Lung (tissue), 12 donors: ENCODE data around the gene CCDC33. TPM values are rescaled to one million over a fixed set of nuclear protein-coding genes. Genes with fewer than 3 reads are reported as not detected.

Source experiments
- ATAC-seq: fragments of 200-7000 bp; cut with Tn5 transposase; one replicate; pipeline ENCODE4 v1.9.1; 2020; ENCODE audit warnings: moderate number of reproducible peaks; ENCODE audit not compliant: insufficient read depth, low FRiP score
- DNase-seq, 3 donors: peaks; one replicate each; pipeline ENCODE4 v3.0.0-alpha.2; 2013 to 2017
- H3K27ac ChIP-seq, 2 donors: one replicate each; pipeline ENCODE4 v1.5.1; 2013; ENCODE audit warnings: mild to moderate bottlenecking in 2 of 2, moderate library complexity in 2 of 2, control low read depth in 1 of 2, inconsistent platforms in 1 of 2, low read depth in 1 of 2, low read length in 1 of 2
- H3K27me3 ChIP-seq, 3 donors: one replicate each; pipeline ENCODE4 v1.5.1; 2013; ENCODE audit warnings: low read length in 2 of 3; ENCODE audit not compliant: control insufficient read depth in 3 of 3, insufficient read depth in 3 of 3
- H3K36me3 ChIP-seq, 4 donors: one replicate each; pipeline ENCODE4 v1.5.1; 2013; ENCODE audit warnings: low read length in 4 of 4, mild to moderate bottlenecking in 1 of 4, moderate library complexity in 1 of 4; ENCODE audit not compliant: control insufficient read depth in 4 of 4, insufficient read depth in 4 of 4
- H3K4me1 ChIP-seq, 5 donors: one replicate each; pipeline ENCODE4 v1.5.1; 2013; ENCODE audit warnings: low read length in 5 of 5, mild to moderate bottlenecking in 2 of 5, moderate library complexity in 1 of 5; ENCODE audit not compliant: control insufficient read depth in 5 of 5, insufficient read depth in 5 of 5
- H3K4me3 ChIP-seq: one replicate; pipeline ENCODE4 v1.5.1; 2013; ENCODE audit warnings: mild to moderate bottlenecking, control low read depth, moderate library complexity
- H3K9ac ChIP-seq, 2 donors: one replicate each; pipeline ENCODE4 v1.5.1; 2013; ENCODE audit warnings: low read length in 2 of 2, control low read depth in 1 of 2; ENCODE audit not compliant: insufficient read depth in 1 of 2
- H3K9me3 ChIP-seq, 4 donors: one replicate each; pipeline ENCODE4 v1.5.1; 2013; ENCODE audit warnings: low read length in 3 of 4, mild to moderate bottlenecking in 1 of 4, moderate library complexity in 1 of 4; ENCODE audit not compliant: control insufficient read depth in 4 of 4, insufficient read depth in 3 of 4
- CTCF ChIP-seq: IDR thresholded peaks from 2 replicates; pipeline ENCODE4 v1.5.1; 2012; ENCODE audit warnings: mild to moderate bottlenecking; ENCODE audit errors: control extremely low read depth, extremely low read depth
- WGBS, 2 donors: extraction: QIAGEN DNeasy Blood & Tissue Kit; methylation state at CpG; one replicate each; pipeline ENCODE4 v1.1.7; 2013; 5-methylcytosine and 5-hydroxymethylcytosine counted together
- polyA plus RNA-seq, 2 donors: library from polyadenylated mRNA; stranded (reverse); fragments of 200-250 nt; gene quantifications; one replicate each; pipeline ENCODE4 v1.2.1, GENCODE V29; 2013
- total RNA-seq, 2 donors: library from RNA; depleted of rRNA in 1 of 2; stranded (reverse); fragments of >200 nt in 1 of 2; gene quantifications; one replicate each; pipeline ENCODE4 v1.2.1, GENCODE V29; 2014 to 2021
- donor health status: control.
- donor health status: control.
- donor health status: Bipolar disorder and iron deficiency.
- donor health status: healthy.
- donor health status: DM: yes; HTN: yes; CAD: no.

CCDC33 gene
- total and polyA plus RNA-seq, 4 donors: 4.3 to 14.1 (median 9.1) TPM

GRCh38 chr15:74193299-74193718 is 42.8 kb upstream of the CCDC33 start:
- DNase-seq (no peak), ATAC-seq (no peak)
- Histone ChIP-seq H3K9me3 (no peaks in the 10 kb centered on the region), H3K27me3 (no peaks in the 10 kb centered on the region), H3K27ac (no peak overlapping the region), H3K36me3 (no peaks in the 10 kb centered on the region), H3K4me1 (peaks cover 0 to 16% (median 10%) of the 10 kb centered on the region in 5 donors), H3K4me3 (no peak overlapping the region), H3K9ac (no peak overlapping the region)
- WGBS, 2 donors: 82 to 90% methylated on average over 4 of the region's 4 CpGs
- TF ChIP-seq CTCF: no peak

GRCh38 chr15:74193905-74194304 is 42.2 kb upstream of the CCDC33 start:
- H3K4me1 ChIP-seq: peaks cover 0 to 16% (median 10%) of the 10 kb centered on the region in 5 donors
- H3K27ac ChIP-seq: no peak overlapping the region
- ATAC-seq: no peak
- H3K9me3 ChIP-seq: no peaks in the 10 kb centered on the region
- no peak overlapping the region for H3K4me3 ChIP-seq
- no peak overlapping the region for H3K9ac ChIP-seq
- no peaks in the 10 kb centered on the region for H3K36me3 ChIP-seq
- DNase-seq: no peak
- H3K27me3 ChIP-seq: no peaks in the 10 kb centered on the region
- 64 to 79% methylated on average over 6 of the region's 6 CpGs for WGBS, 2 donors
- TF ChIP-seq CTCF: no peak

GRCh38 chr15:74194572-74195559 is 41.3 kb upstream of the CCDC33 start:
- Histone ChIP-seq H3K4me3 (no peak overlapping the region), H3K9me3 (no peaks in the 10 kb centered on the region), H3K27me3 (no peaks in the 10 kb centered on the region), H3K27ac (no peak overlapping the region), H3K9ac (no peak overlapping the region), H3K4me1 (peaks cover 0 to 16% (median 10%) of the 10 kb centered on the region in 5 donors), H3K36me3 (no peaks in the 10 kb centered on the region)
- WGBS, 2 donors: 89 to 93% methylated on average over 13 of the region's 13 CpGs
- no peak for TF ChIP-seq CTCF
- ATAC-seq (no peak), DNase-seq (no peak)
